Heart right ventricle (tissue), 16 donors: ENCODE measurements around the gene MIF. TPM values are rescaled to one million over a fixed set of nuclear protein-coding genes. Genes with fewer than 3 reads are reported as not detected.
"Not testable (repeated sequence)": the region's sequence is repeated elsewhere in the genome, so short reads cannot be mapped to it uniquely, and the experiment has no call there.

Source experiments
- ATAC-seq, 8 donors: fragments of 200-7000 bp; cut with Tn5 transposase; one replicate each; pipeline ENCODE4 v1.9.1; 2020; ENCODE audit warnings: mild to moderate bottlenecking in 8 of 8, moderate library complexity in 8 of 8, moderate number of reproducible peaks in 1 of 8
- DNase-seq, 2 donors: peaks; one replicate each; pipeline ENCODE4 v3.0.0-alpha.2; 2020
- H3K27ac ChIP-seq, 10 donors: fragments of 200-600 bp; sonication (generic) in 2 of 10; one replicate each; pipeline versions ENCODE4 v1.5.0 to v1.8.0; 2020 to 2022; ENCODE audit warnings: mild to moderate bottlenecking in 3 of 10
- H3K27me3 ChIP-seq, 7 donors: fragments of 200-600 bp; one replicate each; pipeline ENCODE4 v1.8.0; 2021 to 2022; ENCODE audit warnings: mild to moderate bottlenecking in 2 of 7
- H3K36me3 ChIP-seq, 9 donors: fragments of 200-600 bp; sonication (generic) in 1 of 9; one replicate each; pipeline versions ENCODE4 v1.5.0 to v1.8.0; 2020 to 2022; ENCODE audit warnings: mild to moderate bottlenecking in 2 of 9
- H3K4me1 ChIP-seq, 9 donors: fragments of 200-600 bp; sonication (generic) in 1 of 9; one replicate each; pipeline versions ENCODE4 v1.5.0 to v1.8.0; 2020 to 2022; ENCODE audit warnings: mild to moderate bottlenecking in 4 of 9
- H3K4me3 ChIP-seq, 10 donors: fragments of 200-600 bp; sonication (generic) in 2 of 10; one replicate each; pipeline versions ENCODE4 v1.5.0 to v1.8.0; 2020 to 2022; ENCODE audit warnings: mild to moderate bottlenecking in 7 of 10, moderate library complexity in 2 of 10
- H3K9me3 ChIP-seq, 11 donors: fragments of 200-600 bp in 10 of 11; sonication (generic) in 2 of 11; one replicate each; pipeline versions ENCODE4 v1.5.0 to v1.8.0; 2013 to 2022; ENCODE audit warnings: mild to moderate bottlenecking in 2 of 11, control low read depth in 1 of 11, moderate library complexity in 1 of 11
- CTCF ChIP-seq, 9 donors: fragments of 200-600 bp; sonication (generic) in 2 of 9; IDR thresholded peaks; one replicate each; pipeline versions ENCODE4 v1.5.0 to v1.8.0; 2021 to 2022; ENCODE audit warnings: antibody characterized with exemption in 9 of 9, mild to moderate bottlenecking in 5 of 9, moderate library complexity in 1 of 9
- WGBS, 2 donors: extraction: QIAGEN DNeasy Blood & Tissue Kit; methylation state at CpG; one replicate each; pipeline ENCODE4 v1.1.7; 2013; ENCODE audit warnings: inconsistent platforms in 1 of 2; 5-methylcytosine and 5-hydroxymethylcytosine counted together
- intact Hi-C, 10 donors: fragments of 100-400 bp; cut with DNase I; formaldehyde crosslinking; loops; one replicate each; pipeline versions ENCODE4 v1.11.1 to v1.14.2; 2022
- polyA plus RNA-seq, 2 donors: library from polyadenylated mRNA; stranded (reverse); fragments of 200-250 nt; gene quantifications; one replicate each; pipeline ENCODE4 v1.2.3, GENCODE V29; 2013
- total RNA-seq, 10 donors: library from RNA; stranded (reverse); fragmentation: NEBNext Ultra II Directional in 3 of 10; extraction: Animal tissue kit (Norgen Biotek cat#: 25700) in 3 of 10; gene quantifications; one replicate each; pipeline versions ENCODE4 v1.2.1 to v1.2.4, GENCODE V29; 2021 to 2023
- donor health status: Arrhythmogenic right ventricular cardiomyopathy.
- donor health status: ischemic (EF 13 %, LVEDD 7.1; RV severe dilation, severe dysfunction).
- donor health status: healthy with polysubstance abuse.
- donor health status: DM: no; HTN: yes; CAD: no.
- donor health status: DM: no; HTN: no; CAD: no.
- donor health status: ischemic (EF 25% LVEDD 6.9; RV normal size, moderate dysfunction).
- donor health status: ischemic (EF 25% LVEDD 5.7; RV mildly dilated, moderate dysfunction).
- donor health status: healthy.
- donor health status: DM: yes; HTN: yes; CAD: no.
- donor health status: Ischemic cardiomyopathy.
- donor health status: ischemic (EF 35%, LVEDD 5.7; RV mildly dilated, moderate dysfunction).
- donor health status: nonischemic (EF 11% LVEDD 7.7; RV severe dilation, severe dysfunction).
- donor health status: DM: yes; HTN: yes; CAD: no.
- donor health status: PGD.
- donor health status: ischemic (EF 29% LVEDD 5.4; RV normal size, mild dysfunction).
- donor health status: nonischemic (EF 23%, LVEDD 6.1; RV moderate dilation, normal function).

The MIF gene
- total and polyA plus RNA-seq, 12 donors, result 135 to 634 (median 228) TPM

GRCh38 chr22:23912293-23912903 lies 18.2 kb downstream of the MIF start:
- no peak for ATAC-seq
- Histone ChIP-seq H3K4me1 (peaks cover 5 to 29% (median 16%) of the 10 kb centered on the region in 9 donors), H3K27me3 (no peaks in the 10 kb centered on the region), H3K36me3 (peaks cover 0 to 6% (median 0%) of the 10 kb centered on the region in 9 donors), H3K4me3 (no peak overlapping the region), H3K27ac (peak overlapping the region in 1 of 10 donors; percentile 93), H3K9me3 (no peaks in the 10 kb centered on the region)
- 88 to 93% methylated on average over 9 of the region's 9 CpGs for WGBS, 2 donors
- TF ChIP-seq CTCF (IDR thresholded peaks at IDR 0.05), result no peak
- no peak for DNase-seq
- intact Hi-C loops, result loop anchor here in 2 of 10 donors (10.0 kb wide), 2 partner anchors 62 to 642 kb away; partner anchors contain the start of genes DDT (in 1 of the 2), GUCD1 (in 1 of the 2) and SNRPD3 (in 1 of the 2)

- ATAC-seq, result peak in 1 of 8 donors; percentile 3
- Histone ChIP-seq H3K27ac (peak overlapping the region; percentile 77 to 93 (median 86)), H3K27me3 (no peaks in the 10 kb centered on the region), H3K9me3 (no peaks in the 10 kb centered on the region), H3K36me3 (peaks cover 0 to 8% (median 0%) of the 10 kb centered on the region in 9 donors), H3K4me1 (peaks cover 5 to 29% (median 16%) of the 10 kb centered on the region in 9 donors), H3K4me3 (peak overlapping the region; percentile 22 to 66 (median 61))
- WGBS, 2 donors, result 0 to 4% methylated on average over 1 of the region's 1 CpG
- DNase-seq, result no peak
- no peak for TF ChIP-seq CTCF (IDR thresholded peaks at IDR 0.05)
- intact Hi-C loops, result loop anchor here in 3 of 10 donors (1.0 to 10.0 kb wide), 3 partner anchors 19 to 642 kb away; partner anchors contain the start of genes DDT (in 1 of the 3), GUCD1 (in 1 of the 3), MIF (in 1 of the 3) and SNRPD3 (in 1 of the 3)
Measured at GRCh38 chr22:23913306-23913660, 19.1 kb downstream of the MIF start.

- Histone ChIP-seq H3K36me3 (peaks cover 0 to 10% (median 0%) of the 10 kb centered on the region in 9 donors), H3K4me3 (peak overlapping the region; percentile 22 to 66 (median 61)), H3K9me3 (no peaks in the 10 kb centered on the region), H3K27ac (peak overlapping the region; percentile 77 to 93 (median 86)), H3K4me1 (peaks cover 5 to 26% (median 16%) of the 10 kb centered on the region in 9 donors), H3K27me3 (no peaks in the 10 kb centered on the region)
- DNase-seq, result peak; percentile 100
- peak; percentile 99 to 100 (median 100) for ATAC-seq
- intact Hi-C loops, result loop anchor here in 3 of 10 donors (1.0 to 10.0 kb wide), 3 partner anchors 20 to 641 kb away; partner anchors contain the start of genes DDT (in 1 of the 3), GUCD1 (in 1 of the 3), MIF (in 1 of the 3) and SNRPD3 (in 1 of the 3)
- TF ChIP-seq CTCF (IDR thresholded peaks at IDR 0.05), result no peak
- WGBS, 2 donors, result 0 to 1% methylated on average over 44 of the region's 44 CpGs
Measured at GRCh38 chr22:23913661-23914353, 19.6 kb downstream of the MIF start.

- Histone ChIP-seq H3K4me3 (no peak overlapping the region), H3K36me3 (peaks cover 0 to 17% (median 0%) of the 10 kb centered on the region in 9 donors), H3K4me1 (peaks cover 3 to 15% (median 7%) of the 10 kb centered on the region in 9 donors), H3K9me3 (no peaks in the 10 kb centered on the region), H3K27ac (peak overlapping the region in 1 of 10 donors; percentile 80), H3K27me3 (no peaks in the 10 kb centered on the region)
- 82 to 87% methylated on average over 3 of the region's 3 CpGs for WGBS, 2 donors
- TF ChIP-seq CTCF (IDR thresholded peaks at IDR 0.05), result no peak
- intact Hi-C loops, result loop anchor here in 2 of 10 donors (10.0 kb wide), 2 partner anchors 60 to 640 kb away; partner anchors contain the start of genes DDT (in 1 of the 2), GUCD1 (in 1 of the 2) and SNRPD3 (in 1 of the 2)
- ATAC-seq, result no peak
- no peak for DNase-seq
Measured at GRCh38 chr22:23915290-23915689, 21.1 kb downstream of the MIF start.

GRCh38 chr22:23920267-23920611 lies 26.1 kb downstream of the MIF start:
- Histone ChIP-seq H3K27ac (peak overlapping the region in 2 of 10 donors; percentile 4 to 36), H3K9me3 (peaks cover 0 to 12% (median 0%) of the 10 kb centered on the region in 11 donors), H3K36me3 (peaks cover 0 to 56% (median 0%) of the 10 kb centered on the region in 9 donors)
- not testable (repeated sequence) for H3K4me1 ChIP-seq, DNase-seq, H3K4me3 ChIP-seq, ATAC-seq, H3K27me3 ChIP-seq
- 91 to 100% methylated on average over 1 of the region's 1 CpG for WGBS, 2 donors
- intact Hi-C loops, result loop anchor here in 1 of 10 donors (10.0 kb wide), 1 partner anchor 55 kb away; the partner anchor contains the start of gene DDT

- not testable (repeated sequence) for H3K27ac ChIP-seq, ATAC-seq, H3K27me3 ChIP-seq, H3K4me1 ChIP-seq, H3K4me3 ChIP-seq, DNase-seq
- WGBS, 2 donors, result 85 to 93% methylated on average over 13 of the region's 13 CpGs
- H3K9me3 ChIP-seq, result peaks cover 0 to 22% (median 0%) of the 10 kb centered on the region in 11 donors
- intact Hi-C loops, result loop anchor here in 1 of 10 donors (10.0 kb wide), 1 partner anchor 53 kb away; the partner anchor contains the start of gene DDT
- H3K36me3 ChIP-seq, result peaks cover 0 to 70% (median 0%) of the 10 kb centered on the region in 9 donors
Measured at GRCh38 chr22:23921586-23922201, 27.5 kb downstream of the MIF start.
